ENCODE measurements around the gene VEZF1. TPM values are rescaled to one million over a fixed set of nuclear protein-coding genes. Genes with fewer than 3 reads are reported as not detected.
A peak's percentile ranks its signal among the peaks of the same experiment; 100 is the strongest.
"Not testable (repeated sequence)": the region's sequence is repeated elsewhere in the genome, so short reads cannot be mapped to it uniquely, and the experiment has no call there.

Gene VEZF1
- total and polyA plus RNA-seq, 2 experiments from 2014 or later, result 36.0 to 67.7 TPM

DNA sequence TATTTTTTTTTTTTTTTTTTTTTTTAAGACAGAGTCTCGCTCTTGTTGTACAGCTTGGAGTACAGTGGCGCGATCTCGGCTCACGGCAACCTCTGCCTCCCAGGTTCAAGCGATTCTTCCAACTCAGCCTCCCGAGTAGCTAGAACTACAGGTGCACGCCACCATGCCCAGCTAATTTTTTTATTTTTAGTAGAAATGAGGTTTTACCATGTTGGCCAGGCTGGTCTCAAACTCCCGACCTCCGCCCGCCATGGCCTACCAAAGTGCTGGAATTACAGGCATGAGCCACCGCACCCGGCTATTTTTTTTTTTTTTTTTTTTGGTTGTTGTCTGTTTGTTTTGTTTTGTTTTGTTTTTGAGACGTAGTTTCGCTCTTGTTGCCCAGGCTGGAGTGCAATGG is 29.7 kb downstream of the VEZF1 start:
- not testable (repeated sequence) for H3K27ac ChIP-seq (ENCODE audit: low read depth); H3K36me3 Mint-ChIP-seq (ENCODE audit: low read depth); H3K27ac Mint-ChIP-seq; H3K4me3 ChIP-seq; H3K9me2 ChIP-seq (ENCODE audit: insufficient read depth); H3K36me3 ChIP-seq (ENCODE audit: insufficient read depth); H4K20me1 ChIP-seq (replicated peaks; ENCODE audit: insufficient read depth); DNase-seq (ENCODE audit: low spot score); H3K79me2 ChIP-seq (replicated peaks; ENCODE audit: insufficient read depth); H3K4me2 ChIP-seq; H2AFZ ChIP-seq; ATAC-seq; H3K4me3 Mint-ChIP-seq; H3K9me3 Mint-ChIP-seq
- peaks cover 15% of the 10 kb centered on the region for H3F3A ChIP-seq (replicated peaks; ENCODE audit: low read depth)
- H3K27me3 ChIP-seq (ENCODE audit: insufficient read depth), result peaks cover 36% of the 10 kb centered on the region
- peaks cover 23% of the 10 kb centered on the region for H3K4me1 ChIP-seq (ENCODE audit: insufficient read depth)
- peaks cover 23% of the 10 kb centered on the region for H3K27me3 Mint-ChIP-seq (ENCODE audit: insufficient read depth, low read depth, poor library complexity)
- peaks cover 30% of the 10 kb centered on the region for H3K4me1 Mint-ChIP-seq

DNA sequence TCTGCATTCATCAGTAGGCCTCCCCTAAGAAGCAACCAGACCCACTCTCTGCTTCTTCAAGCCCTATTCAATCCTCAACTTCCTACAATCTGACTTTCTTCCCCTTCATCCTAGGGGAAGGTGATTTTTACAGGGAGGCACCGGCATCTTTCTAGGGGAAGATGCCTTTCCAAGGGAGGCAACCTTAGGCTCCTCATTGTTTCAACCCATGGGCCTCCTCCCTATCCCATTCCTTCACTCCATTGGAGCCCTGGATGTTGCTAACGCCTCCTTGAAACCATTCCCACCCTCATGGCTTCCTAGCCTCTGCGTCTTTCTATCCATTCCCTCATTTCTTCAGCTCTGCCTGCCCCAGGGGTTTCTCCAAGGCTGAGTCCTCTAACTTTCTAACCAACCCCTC is 30.2 kb downstream of the VEZF1 start:
- H4K20me1 ChIP-seq (replicated peaks; ENCODE audit: insufficient read depth), result no peaks in the 10 kb centered on the region
- no peak overlapping the region for H2AFZ ChIP-seq
- H3K9me2 ChIP-seq (ENCODE audit: insufficient read depth), result no peaks in the 10 kb centered on the region
- H3K27ac ChIP-seq (ENCODE audit: low read depth), result no peak overlapping the region
- H3K4me2 ChIP-seq, result no peak overlapping the region
- Mint-ChIP-seq H3K4me1 (peaks cover 30% of the 10 kb centered on the region), H3K27me3 (ENCODE audit: insufficient read depth, low read depth, poor library complexity) (peaks cover 25% of the 10 kb centered on the region), H3K4me3 (no peak overlapping the region; the same call in 2 of the 3 replicates), H3K9me3 (peaks cover 3% of the 10 kb centered on the region; the same call in 2 of the 3 replicates), H3K36me3 (ENCODE audit: low read depth) (no peaks in the 10 kb centered on the region; the same call in 2 of the 3 replicates), H3K27ac (no peak overlapping the region)
- H3F3A ChIP-seq (replicated peaks; ENCODE audit: low read depth), result peaks cover 15% of the 10 kb centered on the region
- TF ChIP-seq, protein P1, sequence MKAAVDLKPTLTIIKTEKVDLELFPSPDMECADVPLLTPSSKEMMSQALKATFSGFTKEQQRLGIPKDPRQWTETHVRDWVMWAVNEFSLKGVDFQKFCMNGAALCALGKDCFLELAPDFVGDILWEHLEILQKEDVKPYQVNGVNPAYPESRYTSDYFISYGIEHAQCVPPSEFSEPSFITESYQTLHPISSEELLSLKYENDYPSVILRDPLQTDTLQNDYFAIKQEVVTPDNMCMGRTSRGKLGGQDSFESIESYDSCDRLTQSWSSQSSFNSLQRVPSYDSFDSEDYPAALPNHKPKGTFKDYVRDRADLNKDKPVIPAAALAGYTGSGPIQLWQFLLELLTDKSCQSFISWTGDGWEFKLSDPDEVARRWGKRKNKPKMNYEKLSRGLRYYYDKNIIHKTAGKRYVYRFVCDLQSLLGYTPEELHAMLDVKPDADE (IDR thresholded peaks at IDR 0.05), result no peak
- TF ChIP-seq ZNF331 (CRISPR knock-in tag; IDR thresholded peaks at IDR 0.05; ENCODE audit: low read depth), result no peak
- TF ChIP-seq ZNF114 (CRISPR knock-in tag; IDR thresholded peaks at IDR 0.05), result no peak
- no peak for TF ChIP-seq EZH2 (IDR thresholded peaks at IDR 0.05; ENCODE audit: low read depth, unreplicated experiment)
- TF ChIP-seq CTCF (conservative IDR thresholded peaks at IDR 0.05; ENCODE audit: low read depth in 2 of 2), result no peak
- no peaks in the 10 kb centered on the region for H3K36me3 ChIP-seq (ENCODE audit: insufficient read depth)
- DNase-seq (ENCODE audit: low spot score), result no peak
- peaks cover 41% of the 10 kb centered on the region for H3K27me3 ChIP-seq (ENCODE audit: insufficient read depth)
- H3K79me2 ChIP-seq (replicated peaks; ENCODE audit: insufficient read depth), result no peaks in the 10 kb centered on the region
- peaks cover 23% of the 10 kb centered on the region for H3K4me1 ChIP-seq (ENCODE audit: insufficient read depth)
- ATAC-seq, result no peak
- no peak overlapping the region for H3K4me3 ChIP-seq

DNA sequence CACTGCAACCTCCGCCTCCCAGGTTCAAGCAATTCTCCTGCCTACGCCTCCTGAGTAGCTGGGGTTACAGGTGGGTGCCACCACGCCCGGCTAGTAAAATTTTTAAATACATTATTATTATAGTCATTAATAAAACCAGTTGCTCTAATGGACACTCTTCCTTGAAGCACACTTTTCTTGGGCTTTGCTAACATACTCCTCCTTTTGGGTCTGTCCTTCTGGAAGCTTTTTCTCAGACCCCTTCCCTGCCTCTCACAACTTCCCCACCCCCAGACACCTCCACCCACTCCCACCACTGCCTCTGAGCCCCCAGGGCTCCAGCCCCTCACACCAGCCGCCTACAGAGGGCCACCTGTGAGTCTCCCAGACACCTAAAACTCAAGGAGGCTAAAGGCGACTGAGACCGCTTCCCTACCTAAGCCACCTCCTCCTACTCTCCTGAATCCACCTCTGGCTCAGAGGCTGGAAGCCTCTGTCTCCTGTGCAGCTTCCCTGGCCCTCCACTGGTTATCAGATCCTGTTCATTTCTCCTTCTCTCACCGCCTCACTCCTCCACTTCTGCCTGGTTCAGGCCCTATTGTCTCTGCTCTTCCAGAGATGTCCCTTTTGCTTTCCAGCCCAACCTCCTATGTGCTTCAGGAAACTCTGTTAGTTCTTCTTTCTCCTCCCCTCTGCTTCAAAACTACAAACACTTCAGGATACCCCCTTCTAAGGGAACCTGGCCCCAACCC is 30.8 kb downstream of the VEZF1 start:
- no peaks in the 10 kb centered on the region for H4K20me1 ChIP-seq (replicated peaks; ENCODE audit: insufficient read depth)
- peaks cover 27% of the 10 kb centered on the region for H3K4me1 ChIP-seq (ENCODE audit: insufficient read depth)
- peaks cover 15% of the 10 kb centered on the region for H3F3A ChIP-seq (replicated peaks; ENCODE audit: low read depth)
- no peaks in the 10 kb centered on the region for H3K36me3 ChIP-seq (ENCODE audit: insufficient read depth)
- H2AFZ ChIP-seq, result 0 out of 2 replicates have a peak overlapping the region, but pooled peaks have one; percentile 47
- no peaks in the 10 kb centered on the region for H3K9me2 ChIP-seq (ENCODE audit: insufficient read depth)
- Mint-ChIP-seq H3K27ac (no peak overlapping the region), H3K9me3 (peaks cover 3% of the 10 kb centered on the region; the same call in 2 of the 3 replicates), H3K4me1 (peaks cover 30% of the 10 kb centered on the region), H3K4me3 (no peak overlapping the region; the same call in 2 of the 3 replicates), H3K36me3 (ENCODE audit: low read depth) (no peaks in the 10 kb centered on the region; the same call in 2 of the 3 replicates), H3K27me3 (ENCODE audit: insufficient read depth, low read depth, poor library complexity) (peaks cover 26% of the 10 kb centered on the region)
- H3K4me3 ChIP-seq, result no peak overlapping the region
- H3K79me2 ChIP-seq (replicated peaks; ENCODE audit: insufficient read depth), result no peaks in the 10 kb centered on the region
- DNase-seq (ENCODE audit: low spot score), result no peak
- peaks cover 42% of the 10 kb centered on the region for H3K27me3 ChIP-seq (ENCODE audit: insufficient read depth)
- no peak overlapping the region for H3K27ac ChIP-seq (ENCODE audit: low read depth)
- TF ChIP-seq, protein P1 (IDR thresholded peaks at IDR 0.05), result no peak
- TF ChIP-seq JUNB (IDR thresholded peaks at IDR 0.05; ENCODE audit: unreplicated experiment) (no peak), ZNF331 (CRISPR knock-in tag; IDR thresholded peaks at IDR 0.05; ENCODE audit: low read depth) (no peak), CREB1 (CRISPR knock-in tag; IDR thresholded peaks at IDR 0.05; ENCODE audit: low read depth) (no peak)
- no peak for ATAC-seq
- H3K4me2 ChIP-seq, result no peak overlapping the region

All from GM23338 (cell line).